GM15510 (cell line): ENCODE results near the gene GGTA1.

Source experiments
- POLR2A ChIP-seq: IDR thresholded peaks from 3 replicates; pipeline ENCODE4 v1.6.1; 2011; ENCODE audit warnings: borderline replicate concordance; ENCODE audit not compliant: insufficient read length; ENCODE audit errors: extremely low read depth

Gene GGTA1

DNA sequence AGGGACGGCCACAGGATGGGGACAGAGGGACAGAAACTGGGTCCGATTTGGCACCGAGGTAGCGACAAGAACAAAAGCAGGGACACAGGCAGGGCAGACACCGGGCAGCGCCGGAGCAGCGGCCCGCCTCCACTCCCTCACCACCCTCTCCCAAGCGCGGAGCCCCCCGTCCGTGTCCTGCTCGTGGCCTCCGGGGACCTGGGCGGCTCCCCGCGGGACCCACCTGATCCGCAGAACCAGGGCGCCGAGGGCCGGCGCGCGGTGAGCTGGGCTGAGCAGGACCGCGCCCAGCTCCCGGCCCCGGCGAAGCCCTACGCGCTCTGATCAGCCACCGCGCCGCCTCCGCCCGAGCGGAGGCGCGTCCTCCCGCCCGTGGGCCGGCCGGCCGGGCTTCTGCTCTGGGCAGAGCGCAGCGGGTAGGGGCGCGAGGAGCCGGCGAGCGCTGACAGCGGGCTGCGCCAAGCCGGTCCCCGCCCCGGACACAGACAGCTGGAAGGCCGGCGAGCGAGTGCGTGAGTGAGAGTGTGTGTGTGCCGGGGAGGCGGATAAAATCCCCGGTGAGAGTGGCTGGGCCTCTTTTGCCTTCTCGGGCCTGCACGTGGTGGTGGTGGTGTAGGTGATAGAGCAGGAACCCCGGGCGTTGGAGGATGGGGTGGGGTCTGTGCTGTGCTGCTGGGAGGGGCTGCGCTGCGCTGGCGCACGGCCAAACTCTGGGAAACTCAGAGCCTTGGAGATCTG is at the start of gene GGTA1:
GGTA1 (minus strand) TSS at position 418 of the 738 bp plus-strand sequence. CDS start 31,922 bp downstream, outside the sequence.
- no peak for TF ChIP-seq POLR2A

DNA sequence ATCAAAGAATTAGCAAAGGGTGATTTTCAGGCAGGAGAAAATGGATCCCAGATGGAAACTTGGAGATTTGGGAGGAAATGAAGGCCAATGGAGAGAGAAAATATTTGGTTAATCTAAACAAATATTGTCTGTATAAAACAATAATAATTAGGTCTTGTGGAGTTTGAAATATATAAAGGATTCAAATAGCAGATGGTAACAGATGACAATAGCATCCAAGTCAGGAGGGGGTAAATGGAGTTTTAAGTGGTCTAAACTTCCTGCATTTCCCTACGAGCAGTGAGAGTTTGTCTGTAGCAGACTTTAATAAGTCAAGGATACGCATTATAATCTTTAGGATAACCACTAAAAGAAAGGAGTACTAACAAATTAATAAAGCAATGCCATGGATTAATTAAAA is 49.0 kb upstream of the GGTA1 start:
- no peak for TF ChIP-seq POLR2A

DNA sequence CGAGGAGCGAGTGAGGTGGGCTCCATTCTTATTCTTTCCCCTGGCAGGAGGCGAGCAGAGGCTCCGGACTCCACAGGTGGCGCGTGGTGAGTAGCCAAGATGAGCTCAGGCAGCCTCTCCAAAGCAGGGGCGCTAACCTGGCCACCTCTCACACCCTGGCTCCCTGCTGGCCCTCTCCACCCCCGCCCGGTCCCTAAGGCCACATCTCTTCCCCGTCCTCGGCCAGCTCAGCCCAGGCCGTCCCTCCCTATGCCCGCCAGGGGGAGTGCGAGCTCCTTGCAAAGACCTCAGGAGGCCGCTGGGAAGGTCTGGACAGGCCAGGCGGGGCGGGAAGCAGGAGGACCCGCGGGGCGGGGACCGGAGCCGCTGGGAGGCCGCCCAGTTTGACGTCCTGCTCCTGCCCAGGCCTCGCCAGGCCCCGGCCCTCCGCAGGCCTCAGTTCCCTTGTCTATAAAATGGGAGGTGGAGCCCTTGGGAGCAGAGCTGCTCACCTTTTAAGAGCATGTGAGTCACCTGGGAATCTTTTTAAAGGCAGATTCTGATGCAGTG is 46.3 kb upstream of the GGTA1 start:
- no peak for TF ChIP-seq POLR2A

DNA sequence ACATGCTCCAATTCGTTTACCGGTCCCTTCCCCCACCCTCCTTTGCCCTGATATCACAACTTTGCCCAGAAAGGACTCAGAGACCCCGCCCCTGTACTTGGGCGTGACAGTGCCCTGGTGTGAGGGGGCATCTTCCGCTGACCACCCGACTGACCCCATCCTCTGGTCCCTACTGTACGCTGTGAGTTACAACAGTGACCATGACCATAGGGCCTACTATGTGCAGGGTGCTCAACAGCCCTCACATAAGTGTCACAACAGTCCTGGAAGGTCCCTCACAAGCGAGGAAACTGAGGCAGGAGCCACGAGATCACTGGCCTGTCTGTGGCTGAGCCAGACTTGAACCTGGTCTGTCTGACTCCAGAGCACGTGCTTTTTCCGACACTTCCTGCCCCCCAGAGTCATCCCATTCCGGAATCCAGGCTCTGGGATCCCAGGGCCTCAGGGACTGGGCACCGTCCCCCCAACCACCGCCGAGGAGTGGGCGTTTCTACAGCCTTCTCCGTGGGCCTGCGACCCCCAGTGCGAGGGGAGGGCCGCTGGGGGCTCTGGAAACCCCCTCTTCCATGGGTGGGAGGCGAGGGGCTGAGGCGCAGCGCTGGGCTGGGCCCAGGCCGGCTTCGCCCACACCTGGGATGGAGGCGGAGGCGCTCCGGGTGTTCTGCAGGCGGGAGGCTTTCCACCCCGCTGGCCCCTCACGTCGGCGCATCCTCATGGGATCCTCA is 45.7 kb upstream of the GGTA1 start:
- TF ChIP-seq POLR2A = no peak

DNA sequence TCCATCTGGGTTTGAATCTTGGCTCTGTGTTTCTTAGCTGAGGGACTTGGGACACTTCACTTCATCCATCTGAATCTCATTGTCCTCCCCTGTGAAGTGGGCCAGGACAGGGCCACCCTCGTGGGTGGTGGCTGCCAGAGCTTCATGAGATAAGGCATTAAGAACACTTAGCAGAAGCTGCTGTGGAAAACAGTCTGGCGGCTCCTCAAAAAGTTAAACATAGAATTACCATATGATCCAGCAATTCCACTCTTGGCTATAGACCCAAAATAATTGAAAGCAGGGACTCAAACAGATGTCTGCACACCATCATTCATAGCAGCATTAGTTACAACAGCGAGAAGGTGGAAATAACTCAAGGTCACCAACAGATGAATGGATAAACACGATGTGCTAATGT is 42.4 kb upstream of the GGTA1 start:
- TF ChIP-seq POLR2A = no peak

DNA sequence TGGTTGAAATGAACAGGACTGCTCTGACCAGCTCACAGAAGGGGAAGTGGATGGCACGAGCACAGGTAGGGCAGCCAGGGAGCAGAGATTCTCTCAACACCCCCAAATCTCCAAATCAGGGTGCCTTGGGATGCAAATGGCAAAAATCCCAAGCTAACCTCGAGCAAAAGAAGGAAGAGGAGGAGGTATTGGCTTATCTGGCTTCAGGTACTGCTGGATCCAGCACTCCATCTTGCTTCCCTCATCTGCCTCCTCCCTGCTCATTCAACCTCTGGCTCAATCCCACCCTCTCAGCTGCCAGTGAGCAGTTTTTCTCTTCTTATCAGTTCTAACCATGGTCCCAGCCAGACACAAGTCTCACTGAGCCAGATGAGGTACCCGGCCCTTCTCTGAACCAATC is 41.6 kb upstream of the GGTA1 start:
- no peak for TF ChIP-seq POLR2A

DNA sequence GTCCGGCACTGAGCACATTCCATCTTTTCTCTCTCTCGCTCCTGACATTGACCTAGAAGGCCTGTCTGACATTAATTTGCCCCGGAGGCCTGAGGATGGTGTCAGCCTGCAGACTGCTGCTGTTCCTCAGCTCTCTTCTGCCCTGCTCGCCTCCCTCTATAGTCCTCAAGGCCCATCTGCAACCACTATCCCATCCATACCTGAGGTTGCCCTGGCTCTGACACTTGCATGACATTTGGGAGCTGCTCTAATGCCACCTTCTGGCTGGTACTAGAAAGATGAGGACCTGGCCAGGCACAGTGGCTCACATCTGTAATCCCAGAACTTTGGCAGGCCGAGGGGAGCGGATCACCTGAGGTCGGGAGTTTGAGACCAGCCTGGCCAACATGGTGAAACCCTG is 38.6 kb upstream of the GGTA1 start:
- no peak for TF ChIP-seq POLR2A

DNA sequence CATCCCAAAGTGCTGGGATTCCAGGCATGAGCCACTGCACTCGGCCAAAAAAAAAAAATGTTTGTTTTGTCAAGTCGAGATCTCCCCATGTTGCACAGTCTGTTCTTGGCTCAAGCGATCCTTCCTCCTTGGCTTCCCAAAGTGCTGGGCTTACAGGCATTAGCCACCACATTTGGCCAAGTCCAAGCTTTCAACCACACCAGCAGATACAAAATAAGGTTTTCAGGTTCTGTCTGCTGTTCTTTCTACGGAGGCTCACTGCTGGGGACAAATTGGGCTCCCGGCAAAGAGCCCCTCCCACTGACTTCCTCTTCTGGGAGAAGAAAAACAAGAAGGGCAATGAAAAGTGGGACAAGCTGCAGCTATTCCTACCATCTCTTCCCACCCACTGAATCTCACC is 37.6 kb upstream of the GGTA1 start:
- TF ChIP-seq POLR2A = no peak

DNA sequence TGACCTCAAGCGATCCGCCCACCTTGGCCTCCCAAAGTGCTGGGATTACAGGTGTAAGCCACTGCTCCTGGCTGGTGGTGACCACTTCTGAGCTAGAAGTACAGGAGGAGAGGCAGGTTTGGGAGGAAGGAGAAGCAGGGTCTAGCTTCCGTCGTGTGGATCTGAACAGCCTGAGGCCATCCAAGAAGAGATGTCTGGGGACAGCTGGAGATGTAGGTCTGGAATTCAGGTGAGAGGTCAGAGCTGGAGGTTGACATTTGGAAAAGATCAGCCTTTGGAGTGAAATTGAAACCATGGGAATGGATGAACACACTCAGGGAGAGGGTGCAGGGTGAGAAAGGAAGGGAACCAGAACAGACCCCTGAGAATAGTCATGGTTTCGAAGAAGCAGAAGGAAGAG is 33.2 kb upstream of the GGTA1 start:
- no peak for TF ChIP-seq POLR2A

DNA sequence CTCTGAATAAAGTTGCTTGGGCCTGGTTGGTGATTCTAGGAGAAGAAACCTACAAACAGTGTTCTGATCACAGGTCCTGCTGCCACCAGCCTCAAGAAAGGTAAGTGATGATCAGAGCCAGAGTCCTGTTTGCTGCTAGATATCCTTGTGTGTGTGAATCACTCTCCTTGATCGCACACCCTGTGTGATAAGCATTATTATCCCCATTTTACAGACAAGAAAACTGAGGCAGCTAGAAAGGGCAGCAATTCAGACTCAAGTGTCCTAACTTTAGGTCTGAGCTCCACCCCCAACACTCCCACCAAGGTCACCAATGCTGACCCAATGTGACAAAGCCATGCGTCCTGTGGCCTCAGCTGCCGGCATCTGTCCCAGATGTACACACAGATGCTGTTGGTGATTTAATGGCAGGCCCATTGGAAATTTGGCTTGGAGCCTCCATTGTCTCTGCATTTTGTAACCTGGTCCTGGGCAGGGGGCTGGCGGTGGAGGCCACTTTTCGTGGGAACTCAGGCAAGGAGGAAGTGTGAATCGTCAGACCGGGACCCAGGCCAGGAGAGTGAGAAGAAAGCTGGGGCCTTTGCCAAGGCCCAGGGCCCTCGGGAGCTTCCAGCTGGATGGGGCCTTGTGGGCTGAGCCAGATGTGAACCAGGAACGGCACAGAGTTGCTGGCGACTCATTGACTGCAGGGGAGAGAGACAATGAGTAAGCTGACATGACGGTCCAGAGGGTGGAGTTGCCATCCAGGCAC is 29.8 kb upstream of the GGTA1 start:
- no peak for TF ChIP-seq POLR2A

DNA sequence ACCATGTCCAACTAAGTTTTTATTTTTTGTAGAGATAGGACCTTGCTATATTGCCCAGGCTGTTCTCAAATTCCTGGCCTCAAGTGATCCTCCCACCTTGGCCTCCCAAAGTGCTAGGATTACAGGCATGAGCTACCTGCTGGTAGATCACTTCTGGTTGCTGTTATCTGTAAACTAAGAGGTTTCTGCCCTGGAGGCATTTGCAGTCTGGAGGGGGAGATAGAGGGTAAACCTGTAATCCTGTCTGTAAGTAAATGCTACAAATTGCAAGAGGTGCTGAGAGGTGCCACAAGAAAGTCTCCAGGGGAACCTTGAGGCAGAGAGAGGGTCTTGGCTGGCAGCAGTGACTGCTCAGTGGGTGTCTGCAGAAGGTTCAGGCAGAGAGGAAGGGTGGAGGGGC is 29.0 kb upstream of the GGTA1 start:
- TF ChIP-seq POLR2A = no peak

DNA sequence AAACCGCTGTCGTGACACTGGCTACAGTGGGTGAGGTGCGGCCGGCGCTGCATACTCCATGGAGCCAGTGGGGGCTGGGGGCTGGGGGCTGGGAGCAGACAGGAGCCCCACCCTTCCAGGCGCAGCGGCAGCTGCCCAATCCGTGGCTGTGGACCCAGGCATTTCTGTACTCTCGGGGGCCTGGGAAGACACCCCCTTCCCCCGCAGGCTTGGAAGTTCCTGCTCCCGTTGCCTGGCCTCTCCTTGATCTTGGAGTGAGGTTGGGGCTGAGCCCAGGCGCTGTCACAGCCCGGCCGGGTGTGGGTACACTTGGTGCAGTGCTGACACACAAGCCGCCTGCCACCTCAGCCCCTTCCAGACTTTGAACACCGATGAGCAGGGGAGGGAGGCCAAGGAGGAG is 27.7 kb upstream of the GGTA1 start:
- TF ChIP-seq POLR2A = no peak

DNA sequence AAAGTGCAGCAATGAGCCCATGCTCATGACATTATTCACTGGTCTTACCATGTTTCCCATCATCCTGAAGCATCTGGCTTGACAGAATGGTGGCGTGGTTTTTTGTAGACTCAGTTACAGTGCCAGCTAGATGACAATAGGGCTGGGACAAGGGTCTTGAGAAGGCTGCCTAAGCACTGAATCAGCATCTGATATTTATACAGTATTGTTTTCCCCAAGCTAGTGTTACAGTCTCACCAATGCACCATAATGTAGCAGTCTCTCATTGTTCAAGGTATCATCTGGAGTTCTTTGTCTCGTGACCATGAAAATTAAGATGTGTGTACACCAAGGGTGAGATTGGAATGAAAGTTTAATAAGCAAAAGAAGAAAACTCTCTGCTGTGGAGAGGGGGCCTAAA is 19.0 kb upstream of the GGTA1 start:
- no peak for TF ChIP-seq POLR2A

DNA sequence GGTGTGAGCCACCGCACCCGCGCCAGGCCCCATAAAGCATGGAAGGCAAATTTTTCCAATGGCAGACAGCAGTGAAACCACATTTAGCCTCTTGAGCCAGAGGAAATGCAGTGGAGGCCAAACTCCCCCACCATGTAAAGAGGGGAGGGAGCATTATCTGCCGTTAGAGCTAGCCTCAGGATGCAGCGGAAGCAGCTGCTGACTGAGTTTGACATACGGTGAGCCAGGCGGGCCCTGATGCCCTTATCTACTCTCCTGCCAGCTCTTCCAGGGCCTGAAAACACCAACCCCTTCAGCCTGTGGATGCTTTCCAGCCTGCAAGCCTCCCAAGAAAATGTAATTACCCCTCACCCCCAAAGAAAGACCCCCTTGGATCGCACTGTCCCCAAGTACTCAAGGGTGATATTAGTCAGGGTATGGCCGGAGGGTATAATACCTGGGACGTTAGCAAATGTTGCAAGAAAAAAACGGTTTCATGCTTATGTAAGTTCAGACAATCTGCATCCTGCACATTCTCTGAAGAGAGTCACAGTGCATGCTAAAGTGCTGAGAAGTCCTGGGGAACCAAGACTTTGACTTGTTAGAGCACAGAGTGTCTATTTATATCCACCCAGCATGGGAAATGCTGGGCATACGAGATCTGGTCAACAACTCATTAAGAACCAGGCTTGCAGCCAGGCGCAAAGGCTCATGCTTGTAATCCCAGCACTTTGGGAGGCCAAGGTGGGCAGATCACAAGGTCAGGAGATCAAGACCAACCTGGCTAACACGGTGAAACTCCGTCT is 11.3 kb upstream of the GGTA1 start:
- TF ChIP-seq POLR2A = no peak
